Mesodermal cell (in vitro differentiated cells): ENCODE data around the gene PAOX.

Experiments
- H3K27ac ChIP-seq: 2 replicates; pipeline ENCODE4 v1.7.0; 2013; ENCODE audit warnings: mild to moderate bottlenecking, low read depth, low read length, moderate library complexity; ENCODE audit not compliant: severe bottlenecking
- H3K36me3 ChIP-seq: 2 replicates; pipeline ENCODE4 v1.7.1; 2013; ENCODE audit warnings: mild to moderate bottlenecking, low read length, moderate library complexity; ENCODE audit not compliant: control insufficient read depth, insufficient read depth
- H3K4me1 ChIP-seq: one replicate; pipeline ENCODE4 v1.7.1; 2013; ENCODE audit warnings: mild to moderate bottlenecking, low read length; ENCODE audit not compliant: insufficient read depth, control insufficient read depth, poor library complexity, severe bottlenecking
- H3K4me3 ChIP-seq: 2 replicates; pipeline ENCODE4 v1.7.0; 2013; ENCODE audit warnings: low read length, control low read depth, mild to moderate bottlenecking; ENCODE audit not compliant: insufficient read depth, poor library complexity, severe bottlenecking; ENCODE audit errors: extremely low read depth
- H3K9me3 ChIP-seq: 2 replicates; pipeline ENCODE4 v1.7.1; 2013; ENCODE audit warnings: mild to moderate bottlenecking, low read length, moderate library complexity; ENCODE audit not compliant: control insufficient read depth
- whole genome bisulfite sequencing, 2 experiments: methylation state at CpG; one replicate each; pipeline ENCODE4 v1.1.5; 2013; ENCODE audit warnings: missing lambda C conversion rate in 2 of 2; ENCODE audit not compliant: insufficient coverage in 2 of 2; 5-methylcytosine and 5-hydroxymethylcytosine counted together

The PAOX gene

DNA sequence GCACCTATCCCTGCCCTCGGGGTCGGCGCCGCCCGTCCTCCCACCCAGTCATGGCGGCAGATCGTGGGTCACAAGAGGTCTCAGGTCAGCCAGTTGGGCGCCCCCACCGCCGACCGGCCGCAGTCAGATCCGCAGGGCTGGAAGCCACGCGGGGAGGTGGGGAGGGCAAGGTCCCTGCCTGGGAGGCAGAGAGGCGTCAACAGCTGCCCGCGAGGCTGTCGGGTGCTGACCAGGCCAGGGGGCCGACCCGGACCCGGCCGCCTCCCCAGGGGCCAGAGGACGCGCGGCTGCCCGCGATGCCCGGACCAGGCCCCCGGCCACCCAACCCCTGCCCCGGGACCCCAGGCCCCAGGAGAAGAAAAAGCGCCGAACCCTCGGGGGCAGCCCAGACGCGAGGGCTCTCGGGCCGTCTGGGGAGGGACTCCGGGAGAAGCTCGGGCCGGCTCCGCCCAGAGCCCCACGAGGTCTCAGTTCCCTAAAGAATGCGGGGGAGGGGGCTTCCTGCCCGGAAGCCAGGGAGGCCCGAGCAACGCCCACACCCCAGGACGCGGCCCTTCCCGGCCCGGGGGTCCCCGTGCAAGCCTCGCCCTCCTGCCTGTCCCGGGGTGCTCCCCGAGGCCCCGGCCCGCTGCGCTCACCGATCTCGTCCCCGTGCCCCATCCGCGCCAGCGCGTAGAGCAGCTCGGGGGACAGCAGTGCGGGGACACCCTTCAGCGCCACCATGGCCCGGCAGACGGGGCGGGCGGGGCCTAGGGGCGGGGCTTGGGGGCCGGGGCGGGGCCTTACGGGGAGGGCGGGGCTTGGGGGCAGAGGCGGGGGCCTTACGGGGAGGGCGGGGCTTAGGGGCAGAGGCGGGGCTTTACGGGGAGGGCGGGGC is 21.5 kb upstream of the PAOX start, which contains the start of gene FUOM:
Gene FUOM (minus strand): TSS at position 735 of the 877 bp plus-strand sequence. CDS start 12 bp downstream, at position 723.
- 0 to 1% methylated on average over 29 to 58 of the region's 83 CpGs for WGBS, 2 experiments
- Histone ChIP-seq H3K36me3 (peaks cover 31% of the 10 kb centered on the region), H3K4me3 (peak within 1 kb of the TSS; percentile 68), H3K9me3 (no peaks in the 10 kb centered on the region), H3K4me1 (peaks cover 5% of the 10 kb centered on the region), H3K27ac (no peak within 1 kb of the TSS)

DNA sequence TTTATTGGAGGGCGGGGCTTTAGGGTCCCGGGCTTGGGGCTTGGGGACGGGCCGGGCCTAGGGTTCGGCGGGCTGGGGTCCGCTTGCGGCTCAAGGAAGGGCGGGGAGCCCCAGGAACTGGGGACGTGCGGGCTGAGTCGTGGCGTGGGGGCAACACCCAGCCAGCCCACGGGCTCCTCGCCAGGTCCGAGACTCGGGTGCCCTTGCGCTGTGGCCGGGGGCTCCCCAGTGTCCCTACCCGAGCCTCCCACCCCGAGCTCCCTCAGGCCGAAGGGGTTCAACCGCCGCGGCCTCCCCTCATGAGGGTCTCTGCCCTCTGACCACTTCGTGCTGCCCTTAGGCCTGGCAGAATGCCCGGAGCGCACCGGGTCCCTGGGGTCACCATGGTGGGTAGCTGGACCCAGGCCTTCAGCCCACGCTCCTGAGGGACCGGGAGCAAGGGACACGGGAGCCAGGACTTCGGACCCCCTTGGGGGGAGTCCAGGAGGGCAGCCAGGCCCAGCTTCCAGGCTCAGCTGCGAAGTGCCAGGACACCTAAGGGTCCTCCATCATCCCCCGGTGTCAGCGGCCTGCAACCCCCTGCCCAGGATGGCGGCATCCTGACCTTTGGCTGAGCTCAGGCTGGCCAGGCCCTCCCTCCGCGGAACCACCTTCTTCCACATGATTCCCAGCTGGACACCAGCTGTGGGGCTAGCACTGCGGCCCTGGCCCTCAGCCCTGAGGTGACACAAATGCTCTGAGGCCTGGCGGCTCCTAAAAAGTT is 20.7 kb upstream of the PAOX start:
- Histone ChIP-seq H3K9me3 (no peaks in the 10 kb centered on the region), H3K4me1 (peaks cover 5% of the 10 kb centered on the region), H3K4me3 (no peak overlapping the region), H3K36me3 (peaks cover 40% of the 10 kb centered on the region), H3K27ac (no peak overlapping the region)
- 84 to 90% methylated on average over 38 to 39 of the region's 41 CpGs for WGBS, 2 experiments

DNA sequence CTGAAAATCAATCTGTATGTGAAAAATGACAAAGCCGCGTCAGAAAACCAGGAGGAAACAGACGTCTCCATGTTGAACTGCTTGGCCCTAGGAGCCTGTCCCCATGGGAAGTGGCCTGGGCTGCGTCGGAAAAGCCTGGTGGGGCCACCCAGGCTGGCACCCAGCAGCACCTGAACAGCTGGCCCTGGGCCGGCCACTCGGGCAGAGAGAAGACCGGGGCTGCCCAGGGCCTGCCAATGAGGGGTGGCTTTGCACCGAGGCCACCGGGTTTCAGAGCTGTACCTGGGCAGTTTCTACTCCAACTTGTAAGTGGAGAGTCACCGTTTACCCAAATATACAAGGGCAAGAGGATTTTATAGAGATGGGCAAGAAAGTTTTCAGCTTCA is 20.1 kb upstream of the PAOX start:
- Histone ChIP-seq H3K36me3 (peaks cover 45% of the 10 kb centered on the region), H3K27ac (no peak overlapping the region), H3K4me3 (no peak overlapping the region), H3K4me1 (peaks cover 5% of the 10 kb centered on the region), H3K9me3 (no peaks in the 10 kb centered on the region)
- 89 to 93% methylated on average over 11 of the region's 11 CpGs for WGBS, 2 experiments

DNA sequence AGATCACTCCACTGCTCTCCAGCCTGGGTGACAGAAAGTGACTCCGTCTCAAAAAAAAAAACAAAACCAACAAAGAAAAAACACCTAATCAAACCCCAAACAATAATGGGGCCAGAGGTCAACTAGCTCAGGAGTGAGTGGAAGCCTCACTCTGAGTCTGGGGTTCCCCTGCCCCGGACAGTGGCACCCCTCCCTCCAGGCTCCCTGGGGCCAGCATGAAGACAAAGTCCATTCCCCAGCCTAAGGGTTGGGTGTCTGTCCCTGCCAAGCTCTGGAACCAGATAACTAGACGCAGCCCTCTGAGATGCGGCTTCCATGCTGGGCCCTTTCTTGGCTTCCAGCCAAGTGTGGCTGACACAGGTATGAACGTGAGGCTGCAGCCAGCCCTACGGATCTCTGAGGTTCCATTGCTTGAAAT is 19.5 kb upstream of the PAOX start:
- Histone ChIP-seq H3K36me3 (peaks cover 49% of the 10 kb centered on the region), H3K27ac (no peak overlapping the region)
- 62 to 85% methylated on average over 5 to 6 of the region's 6 CpGs for WGBS, 2 experiments

DNA sequence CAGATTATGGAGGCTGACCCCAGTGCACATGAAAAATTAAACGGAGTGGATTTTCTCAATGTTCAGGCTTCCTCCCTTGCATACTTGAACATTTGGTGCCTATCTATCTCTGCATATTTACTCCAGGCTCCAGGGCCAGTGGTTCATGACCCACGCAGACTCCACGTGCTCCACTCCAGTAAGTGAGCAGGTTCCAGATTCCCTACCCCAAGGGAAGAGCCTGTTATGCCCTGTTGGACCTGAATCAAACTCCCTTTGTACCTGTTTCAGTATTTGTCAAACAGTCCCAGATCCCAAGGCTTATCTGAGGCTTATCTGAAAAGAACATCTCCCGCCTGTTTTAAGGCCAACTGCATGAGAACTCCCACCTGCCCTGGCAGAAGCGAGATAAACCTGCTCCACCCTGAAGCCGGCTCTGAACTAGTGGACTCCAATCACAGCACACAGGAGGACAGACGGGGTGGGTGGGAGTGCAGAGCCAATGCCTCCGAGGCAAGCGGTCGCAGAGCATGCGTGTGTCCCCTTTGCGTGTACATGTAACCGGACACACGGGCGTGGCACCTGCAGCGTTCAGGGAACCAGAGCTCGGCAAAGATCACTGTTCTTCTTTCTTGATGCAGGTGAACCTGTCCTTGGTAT is 19.0 kb upstream of the PAOX start:
- Histone ChIP-seq H3K36me3 (peaks cover 50% of the 10 kb centered on the region), H3K27ac (no peak overlapping the region), H3K4me3 (no peak overlapping the region), H3K4me1 (peaks cover 5% of the 10 kb centered on the region), H3K9me3 (no peaks in the 10 kb centered on the region)
- WGBS, 2 experiments: 93 to 94% methylated on average over 17 of the region's 17 CpGs

More for the DNA sequence above, 19.5 kb upstream of the PAOX start:
- H3K4me3 ChIP-seq: no peak overlapping the region
- H3K9me3 ChIP-seq: no peaks in the 10 kb centered on the region
- H3K4me1 ChIP-seq: peaks cover 5% of the 10 kb centered on the region

- H3K4me3 ChIP-seq: no peak overlapping the region
- H3K4me1 ChIP-seq: peaks cover 2% of the 10 kb centered on the region
- H3K27ac ChIP-seq: no peak overlapping the region
- 85 to 100% methylated on average over 2 of the region's 5 CpGs for WGBS, 2 experiments
- peaks cover 53% of the 10 kb centered on the region for H3K36me3 ChIP-seq
- H3K9me3 ChIP-seq: no peaks in the 10 kb centered on the region
Measured at GRCh38 chr10:133361227-133361626, 17.8 kb upstream of the PAOX start.

DNA sequence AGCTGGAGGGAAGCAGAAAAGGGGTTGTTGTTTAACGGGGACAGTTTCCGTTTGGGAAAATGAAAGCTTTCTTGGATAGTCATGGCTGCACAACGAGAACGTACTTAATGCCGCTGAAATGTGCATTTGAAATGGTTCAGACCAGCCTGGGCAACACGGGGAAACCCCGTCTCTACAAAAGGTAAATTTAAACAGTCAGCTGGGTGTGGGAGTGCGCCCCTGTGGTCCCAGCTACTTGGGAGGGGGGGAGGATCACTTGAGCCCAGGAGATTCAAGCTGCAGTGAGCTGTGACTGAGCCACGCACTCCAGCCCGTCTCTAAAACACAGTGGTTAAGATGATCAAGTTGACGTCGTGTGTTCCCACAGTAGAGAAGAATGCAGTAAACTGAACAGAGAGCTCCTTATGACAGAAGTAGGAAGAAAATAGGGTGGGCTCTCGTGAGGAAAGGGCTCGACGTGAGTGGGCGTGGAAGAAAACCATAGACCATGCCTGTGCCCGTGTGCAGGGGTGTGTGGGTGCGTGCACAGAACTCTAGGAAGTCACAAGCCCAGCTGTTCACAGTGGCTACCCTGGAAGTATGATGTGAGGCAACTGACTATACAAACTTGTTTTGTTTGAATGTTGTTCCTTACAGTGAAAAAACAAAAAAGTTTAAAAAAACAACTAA is 17.2 kb upstream of the PAOX start:
- no peaks in the 10 kb centered on the region for H3K9me3 ChIP-seq
- no peaks in the 10 kb centered on the region for H3K4me1 ChIP-seq
- H3K4me3 ChIP-seq: no peak overlapping the region
- WGBS, 2 experiments: 89% methylated on average over 12 to 18 of the region's 18 CpGs
- H3K27ac ChIP-seq: no peak overlapping the region
- peaks cover 57% of the 10 kb centered on the region for H3K36me3 ChIP-seq

- Histone ChIP-seq H3K4me1 (no peaks in the 10 kb centered on the region), H3K9me3 (no peaks in the 10 kb centered on the region), H3K4me3 (no peak overlapping the region), H3K27ac (no peak overlapping the region), H3K36me3 (peaks cover 59% of the 10 kb centered on the region)
- WGBS, 2 experiments: 93 to 98% methylated on average over 13 of the region's 13 CpGs
Measured at GRCh38 chr10:133362846-133363245, 16.2 kb upstream of the PAOX start.

DNA sequence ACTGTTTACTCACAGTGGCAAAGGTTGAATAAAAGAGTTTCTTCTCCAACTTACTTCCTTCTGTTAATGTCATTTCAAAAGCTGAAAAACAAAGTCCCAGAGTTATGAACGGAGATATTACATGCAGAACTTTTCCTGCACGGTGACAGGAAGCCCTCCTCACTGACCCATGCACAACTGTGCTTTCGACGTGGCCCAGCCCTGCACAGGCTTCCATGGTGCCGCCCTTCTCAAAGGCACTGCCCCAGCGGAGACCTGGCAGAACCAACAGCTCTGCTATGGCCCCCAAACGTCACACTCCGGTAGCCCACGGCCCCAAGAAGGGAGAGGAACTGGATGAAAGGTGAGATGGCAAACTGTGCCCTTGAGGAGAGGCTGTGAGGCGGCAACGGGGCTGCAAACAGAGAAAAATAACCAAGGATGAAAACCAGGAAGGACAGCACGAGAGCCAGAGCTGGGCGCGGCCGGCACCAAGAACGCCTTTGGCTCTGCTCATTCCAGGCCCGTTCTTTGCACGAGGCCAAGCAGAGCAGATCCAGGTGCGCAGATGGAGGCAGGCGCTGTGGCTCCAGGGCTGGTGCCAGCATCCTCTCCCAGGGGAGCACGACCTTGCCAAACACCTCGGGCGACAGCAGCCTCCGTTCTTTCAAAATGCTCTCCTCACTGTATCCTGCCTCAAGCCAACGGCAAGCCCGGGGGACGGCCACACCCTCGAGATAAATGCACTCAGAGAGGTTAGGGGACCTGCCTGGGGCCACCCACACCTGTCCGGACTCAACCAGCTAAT is 14.2 kb upstream of the PAOX start:
- Histone ChIP-seq H3K9me3 (no peaks in the 10 kb centered on the region), H3K4me3 (no peak overlapping the region), H3K27ac (no peak overlapping the region), H3K4me1 (no peaks in the 10 kb centered on the region), H3K36me3 (peaks cover 78% of the 10 kb centered on the region)
- WGBS, 2 experiments: 92 to 98% methylated on average over 24 to 25 of the region's 29 CpGs
